Karpas-422 (cell line): ENCODE results near the gene TMTC2. TPM values are rescaled to one million over a fixed set of nuclear protein-coding genes. Genes with fewer than 3 reads are reported as not detected.

ENCODE experiments used
- DNase-seq: peaks from one replicate; pipeline ENCODE4 v3.0.0-alpha.2; 2015
- H2AFZ ChIP-seq: fragments of 200-600 bp; sonication (generic); 2 replicates; pipeline ENCODE4 v1.6.1; 2014; ENCODE audit warnings: antibody characterized with exemption, low read length, mixed read lengths
- H3K27ac ChIP-seq: fragments of 200-600 bp; sonication (generic); 2 replicates; pipeline ENCODE4 v1.5.1; 2014; ENCODE audit warnings: mild to moderate bottlenecking, low read length, moderate library complexity
- H3K27me3 ChIP-seq: fragments of 200-600 bp; sonication (generic); 2 replicates; pipeline ENCODE4 v1.6.1; 2014; ENCODE audit warnings: low read length, mixed read lengths
- H3K36me3 ChIP-seq: fragments of 200-600 bp; sonication (generic); 2 replicates; pipeline ENCODE4 v1.6.1; 2014; ENCODE audit warnings: low read length, mixed read lengths; ENCODE audit not compliant: insufficient read depth
- H3K4me1 ChIP-seq: fragments of 200-600 bp; sonication (generic); 2 replicates; pipeline ENCODE4 v1.6.1; 2014; ENCODE audit warnings: mild to moderate bottlenecking, low read length, mixed read lengths
- H3K4me2 ChIP-seq: fragments of 200-600 bp; sonication (generic); 2 replicates; pipeline ENCODE4 v1.6.1; 2014; ENCODE audit warnings: low read length, low read depth, mild to moderate bottlenecking; ENCODE audit not compliant: poor library complexity, severe bottlenecking
- H3K4me3 ChIP-seq: fragments of 200-600 bp; sonication (generic); 2 replicates; pipeline ENCODE4 v1.5.1; 2014; ENCODE audit warnings: mild to moderate bottlenecking, antibody characterized with exemption, low read length, mixed read lengths
- H3K79me2 ChIP-seq: fragments of 200-600 bp; sonication (generic); 2 replicates; pipeline ENCODE4 v1.6.1; 2014; ENCODE audit warnings: mild to moderate bottlenecking, low read length, mixed read lengths
- H3K9ac ChIP-seq: fragments of 200-600 bp; sonication (generic); 2 replicates; pipeline ENCODE4 v1.6.0; 2014; ENCODE audit warnings: low read length
- H3K9me2 ChIP-seq: fragments of 200-600 bp; sonication (generic), shearing (Covaris generic); replicated peaks from 2 replicates; pipeline ENCODE4 v1.6.0; 2014; ENCODE audit warnings: mild to moderate bottlenecking, low read length, moderate library complexity; ENCODE audit not compliant: insufficient read depth
- H3K9me3 ChIP-seq: fragments of 300-700, 200-600 bp; sonication (generic); 2 replicates; pipeline ENCODE4 v1.6.1; 2014; ENCODE audit warnings: low read length, mixed read lengths
- H4K20me1 ChIP-seq: fragments of 200-600 bp; sonication (generic); 2 replicates; pipeline ENCODE4 v1.6.1; 2014; ENCODE audit warnings: mild to moderate bottlenecking, antibody characterized with exemption, low read length, low read depth; ENCODE audit not compliant: insufficient read depth
- total RNA-seq: library from RNA; depleted of rRNA; stranded (reverse); fragments of >200 nt; shearing (Covaris generic); gene quantifications from 2 replicates; pipeline ENCODE4 v1.2.3, GENCODE V29; 2014; ENCODE audit warnings: low replicate concordance

Gene TMTC2
- total RNA-seq, 1 experiment from 2014 or later, result 5.0 TPM

- H3K9me3 ChIP-seq, result no peaks in the 10 kb centered on the region
- H2AFZ ChIP-seq, result no peak overlapping the region
- no peak overlapping the region for H3K9ac ChIP-seq
- H3K4me1 ChIP-seq, result no peaks in the 10 kb centered on the region
- H3K27me3 ChIP-seq, result no peaks in the 10 kb centered on the region
- DNase-seq, result no peak
- H3K36me3 ChIP-seq, result no peaks in the 10 kb centered on the region
- no peak overlapping the region for H3K4me2 ChIP-seq
- H3K9me2 ChIP-seq, result no peaks in the 10 kb centered on the region
- H3K27ac ChIP-seq, result no peak overlapping the region
- H3K79me2 ChIP-seq, result no peaks in the 10 kb centered on the region
- no peaks in the 10 kb centered on the region for H4K20me1 ChIP-seq
- no peak overlapping the region for H3K4me3 ChIP-seq
Measured at GRCh38 chr12:82958966-82959365, 272.3 kb downstream of the TMTC2 start.

- H3K9me3 ChIP-seq, result no peaks in the 10 kb centered on the region
- H2AFZ ChIP-seq, result no peak overlapping the region
- DNase-seq, result no peak
- H3K36me3 ChIP-seq, result no peaks in the 10 kb centered on the region
- no peak overlapping the region for H3K27ac ChIP-seq
- no peaks in the 10 kb centered on the region for H4K20me1 ChIP-seq
- H3K27me3 ChIP-seq, result no peaks in the 10 kb centered on the region
- H3K9ac ChIP-seq, result no peak overlapping the region
- no peaks in the 10 kb centered on the region for H3K9me2 ChIP-seq
- no peak overlapping the region for H3K4me2 ChIP-seq
- H3K4me1 ChIP-seq, result no peaks in the 10 kb centered on the region
- H3K4me3 ChIP-seq, result no peak overlapping the region
- H3K79me2 ChIP-seq, result no peaks in the 10 kb centered on the region
Measured at GRCh38 chr12:82959821-82960220, 273.1 kb downstream of the TMTC2 start.

GRCh38 chr12:82961835-82962234 is 275.1 kb downstream of the TMTC2 start:
- H3K9me3 ChIP-seq, result no peaks in the 10 kb centered on the region
- no peak overlapping the region for H3K9ac ChIP-seq
- H3K36me3 ChIP-seq, result no peaks in the 10 kb centered on the region
- H3K27ac ChIP-seq, result no peak overlapping the region
- no peak overlapping the region for H2AFZ ChIP-seq
- no peaks in the 10 kb centered on the region for H3K4me1 ChIP-seq
- H3K79me2 ChIP-seq, result no peaks in the 10 kb centered on the region
- no peaks in the 10 kb centered on the region for H3K9me2 ChIP-seq
- DNase-seq, result no peak
- no peak overlapping the region for H3K4me3 ChIP-seq
- no peaks in the 10 kb centered on the region for H4K20me1 ChIP-seq
- H3K27me3 ChIP-seq, result no peaks in the 10 kb centered on the region
- no peak overlapping the region for H3K4me2 ChIP-seq

GRCh38 chr12:82963956-82964355 is 277.2 kb downstream of the TMTC2 start:
- H3K4me3 ChIP-seq, result no peak overlapping the region
- no peak overlapping the region for H3K4me2 ChIP-seq
- no peak for DNase-seq

GRCh38 chr12:82964446-82964845 is 277.7 kb downstream of the TMTC2 start:
- Histone ChIP-seq H3K9me3 (no peaks in the 10 kb centered on the region), H4K20me1 (no peaks in the 10 kb centered on the region), H3K4me1 (no peaks in the 10 kb centered on the region)

More at GRCh38 chr12:82963956-82964355, 277.2 kb downstream of the TMTC2 start:
- no peak overlapping the region for H3K9ac ChIP-seq
- H3K27me3 ChIP-seq, result no peaks in the 10 kb centered on the region
- no peaks in the 10 kb centered on the region for H4K20me1 ChIP-seq
- no peaks in the 10 kb centered on the region for H3K79me2 ChIP-seq
- H3K27ac ChIP-seq, result no peak overlapping the region
- H3K9me3 ChIP-seq, result no peaks in the 10 kb centered on the region
- no peaks in the 10 kb centered on the region for H3K9me2 ChIP-seq
- no peaks in the 10 kb centered on the region for H3K36me3 ChIP-seq
- H2AFZ ChIP-seq, result no peak overlapping the region
- no peaks in the 10 kb centered on the region for H3K4me1 ChIP-seq

GRCh38 chr12:82966001-82966559 is 279.4 kb downstream of the TMTC2 start:
- no peaks in the 10 kb centered on the region for H3K9me2 ChIP-seq
- no peak overlapping the region for H3K9ac ChIP-seq
- no peaks in the 10 kb centered on the region for H3K79me2 ChIP-seq
- H3K4me1 ChIP-seq, result no peaks in the 10 kb centered on the region
- H3K36me3 ChIP-seq, result no peaks in the 10 kb centered on the region
- H4K20me1 ChIP-seq, result no peaks in the 10 kb centered on the region
- no peak overlapping the region for H2AFZ ChIP-seq
- H3K4me2 ChIP-seq, result no peak overlapping the region
- no peak overlapping the region for H3K27ac ChIP-seq
- H3K9me3 ChIP-seq, result no peaks in the 10 kb centered on the region
- no peak overlapping the region for H3K4me3 ChIP-seq
- DNase-seq, result no peak
- H3K27me3 ChIP-seq, result no peaks in the 10 kb centered on the region

More at GRCh38 chr12:82964446-82964845, 277.7 kb downstream of the TMTC2 start:
- H3K9ac ChIP-seq, result no peak overlapping the region
- H3K9me2 ChIP-seq, result no peaks in the 10 kb centered on the region
- no peak overlapping the region for H2AFZ ChIP-seq
- no peak overlapping the region for H3K4me2 ChIP-seq
- H3K4me3 ChIP-seq, result no peak overlapping the region
- no peaks in the 10 kb centered on the region for H3K36me3 ChIP-seq
- H3K27me3 ChIP-seq, result no peaks in the 10 kb centered on the region
- H3K79me2 ChIP-seq, result no peaks in the 10 kb centered on the region
- no peak overlapping the region for H3K27ac ChIP-seq
- no peak for DNase-seq

GRCh38 chr12:82968631-82969367 is 282.1 kb downstream of the TMTC2 start:
- Histone ChIP-seq H3K79me2 (no peaks in the 10 kb centered on the region), H3K4me1 (no peaks in the 10 kb centered on the region), H3K9me3 (no peaks in the 10 kb centered on the region), H3K9me2 (0 out of 2 replicates have a peak, but pooled peaks cover 2% of the 10 kb centered on the region), H3K27me3 (no peaks in the 10 kb centered on the region), H3K9ac (no peak overlapping the region), H3K4me2 (no peak overlapping the region), H3K4me3 (no peak overlapping the region), H4K20me1 (no peaks in the 10 kb centered on the region), H3K27ac (no peak overlapping the region), H2AFZ (no peak overlapping the region), H3K36me3 (no peaks in the 10 kb centered on the region)
- no peak for DNase-seq

GRCh38 chr12:82970614-82971013 is 283.9 kb downstream of the TMTC2 start:
- Histone ChIP-seq H3K4me1 (no peaks in the 10 kb centered on the region), H3K79me2 (no peaks in the 10 kb centered on the region), H4K20me1 (no peaks in the 10 kb centered on the region), H3K27ac (no peak overlapping the region), H3K27me3 (no peaks in the 10 kb centered on the region), H3K9me3 (no peaks in the 10 kb centered on the region), H2AFZ (no peak overlapping the region), H3K4me2 (no peak overlapping the region), H3K4me3 (no peak overlapping the region), H3K9me2 (0 out of 2 replicates have a peak, but pooled peaks cover 2% of the 10 kb centered on the region), H3K36me3 (no peaks in the 10 kb centered on the region), H3K9ac (no peak overlapping the region)
- no peak for DNase-seq
